Occipital lobe (tissue), 2 donors: ENCODE results near the gene FLAD1. TPM values are rescaled to one million over a fixed set of nuclear protein-coding genes. Genes with fewer than 3 reads are reported as not detected.
A peak's percentile ranks its signal among the peaks of the same experiment; 100 is the strongest.

Experiments used
- DNase-seq: peaks from one replicate; lab custom pipeline; 2025; lab: John Stamatoyannopoulos, UW
- total RNA-seq: library from RNA; depleted of rRNA; stranded (reverse); fragments of >200 nt; gene quantifications from one replicate; pipeline ENCODE4 v1.2.3, GENCODE V29; 2014

The FLAD1 gene
- total RNA-seq, 1 donor from 2014 or later: 17.2 TPM

- no peak for DNase-seq
These were observed 31.8 kb downstream of the FLAD1 start for GRCh38 chr1:155014709-155015508.

GRCh38 chr1:155015527-155016230 lies 32.5 kb downstream of the FLAD1 start:
- no peak for DNase-seq

- DNase-seq: no peak
These were observed 33.2 kb downstream of the FLAD1 start for GRCh38 chr1:155016231-155016831.

- peak; percentile 74 for DNase-seq
These were observed 34.1 kb downstream of the FLAD1 start for GRCh38 chr1:155017041-155017945.

GRCh38 chr1:155017946-155018316 lies 34.8 kb downstream of the FLAD1 start:
- DNase-seq: no peak

GRCh38 chr1:155018617-155019348 lies 35.6 kb downstream of the FLAD1 start:
- DNase-seq: no peak

GRCh38 chr1:155019377-155020245 lies 36.5 kb downstream of the FLAD1 start:
- DNase-seq: no peak

- no peak for DNase-seq
These were observed 39.2 kb downstream of the FLAD1 start for GRCh38 chr1:155022136-155022926.

- no peak for DNase-seq
These were observed 39.7 kb downstream of the FLAD1 start for GRCh38 chr1:155022927-155023236.

- DNase-seq: no peak
These were observed 40.5 kb downstream of the FLAD1 start for GRCh38 chr1:155023627-155024026.

GRCh38 chr1:155024315-155024714 lies 41.2 kb downstream of the FLAD1 start:
- DNase-seq: no peak

- DNase-seq: no peak
These were observed 43.0 kb downstream of the FLAD1 start for GRCh38 chr1:155026154-155026553.

GRCh38 chr1:155026588-155026987 lies 43.4 kb downstream of the FLAD1 start:
- no peak for DNase-seq

- no peak for DNase-seq
These were observed 46.5 kb downstream of the FLAD1 start for GRCh38 chr1:155029513-155030242.

GRCh38 chr1:155030243-155030795 lies 47.2 kb downstream of the FLAD1 start:
- no peak for DNase-seq

GRCh38 chr1:155030899-155031298 lies 47.8 kb downstream of the FLAD1 start:
- DNase-seq: no peak

GRCh38 chr1:155032886-155033285 lies 49.7 kb downstream of the FLAD1 start:
- DNase-seq: no peak

GRCh38 chr1:155033524-155033923 lies 50.4 kb downstream of the FLAD1 start, which contains the start of the genes DCST1 and DCST2:
Gene DCST1 (plus strand): TSS chr1:155033824. CDS start chr1:155034037, 213 bp downstream.
Gene DCST2 (minus strand): TSS chr1:155033781. CDS start chr1:155033701, 80 bp downstream.
- no peak for DNase-seq
